Tibial artery (tissue), 4 donors: ENCODE measurements around the gene CHSY3.
"Not testable (repeated sequence)": the region's sequence is repeated elsewhere in the genome, so short reads cannot be mapped to it uniquely, and the experiment has no call there.

Experiments
- DNase-seq, 2 donors: peaks; one replicate each; pipeline ENCODE4 v3.0.0-alpha.2; 2019
- H3K27ac ChIP-seq, 2 donors: fragments of 200-600 bp; sonication (generic) in 1 of 2; 1 replicate in 1 of 2; 2 replicates in 1 of 2; pipeline ENCODE4 v1.5.1; 2018 to 2019; ENCODE audit warnings: mild to moderate bottlenecking in 1 of 2
- H3K27me3 ChIP-seq, 2 donors: fragments of 200-600 bp; sonication (generic) in 1 of 2; one replicate each; pipeline versions ENCODE4 v1.5.1 to v1.6.0; 2016 to 2019
- H3K36me3 ChIP-seq, 3 donors: fragments of 200-600 bp; sonication (generic) in 2 of 3; one replicate each; pipeline ENCODE4 v1.5.1; 2016 to 2019; ENCODE audit warnings: mild to moderate bottlenecking in 2 of 3
- H3K4me1 ChIP-seq, 4 donors: fragments of 200-600 bp; sonication (generic) in 2 of 4; 1 replicate in 3 of 4; 2 replicates in 1 of 4; pipeline ENCODE4 v1.5.1; 2016 to 2019
- H3K4me3 ChIP-seq, 2 donors: fragments of 200-600 bp; sonication (generic) in 1 of 2; 1 replicate in 1 of 2; 2 replicates in 1 of 2; pipeline ENCODE4 v1.5.1; 2018 to 2019; ENCODE audit warnings: mild to moderate bottlenecking in 2 of 2
- H3K9me3 ChIP-seq, 3 donors: fragments of 200-600 bp; sonication (generic) in 1 of 3; one replicate each; pipeline ENCODE4 v1.5.1; 2016 to 2019
- CTCF ChIP-seq, 2 experiments: fragments of 200-600 bp in 1 of 2; fragments of 450-650 bp in 1 of 2; IDR thresholded peaks; one replicate each; pipeline ENCODE4 v1.5.1; 2017 to 2019; ENCODE audit warnings: antibody characterized with exemption in 2 of 2, mild to moderate bottlenecking in 1 of 2, moderate library complexity in 1 of 2
- intact Hi-C: fragments of 100-400 bp; cut with DNase I; formaldehyde crosslinking; loops from one replicate; pipeline ENCODE4 v1.15.0; 2023; ENCODE audit warnings: low total_unique reads

Gene CHSY3

GRCh38 chr5:130189961-130190360 is 285.7 kb downstream of the CHSY3 start:
- no peak for TF ChIP-seq CTCF (IDR thresholded peaks at IDR 0.05)
- H3K27ac ChIP-seq, result no peak overlapping the region
- peaks cover 0 to 5% (median 0%) of the 10 kb centered on the region in 3 donors for H3K36me3 ChIP-seq
- no peak overlapping the region for H3K4me3 ChIP-seq
- DNase-seq, result no peak
- no peaks in the 10 kb centered on the region for H3K27me3 ChIP-seq
- H3K9me3 ChIP-seq, result no peaks in the 10 kb centered on the region
- intact Hi-C loops, result no loop called here
- H3K4me1 ChIP-seq, result no peaks in the 10 kb centered on the region

GRCh38 chr5:130198927-130199326 is 294.7 kb downstream of the CHSY3 start:
- H3K36me3 ChIP-seq, result no peaks in the 10 kb centered on the region
- no peak for DNase-seq
- no peak for TF ChIP-seq CTCF (IDR thresholded peaks at IDR 0.05)
- H3K4me1 ChIP-seq, result no peaks in the 10 kb centered on the region
- H3K27me3 ChIP-seq, result no peaks in the 10 kb centered on the region
- H3K4me3 ChIP-seq, result no peak overlapping the region
- no peaks in the 10 kb centered on the region for H3K9me3 ChIP-seq
- H3K27ac ChIP-seq, result no peak overlapping the region
- intact Hi-C loops, result no loop called here

GRCh38 chr5:130206686-130207085 is 302.4 kb downstream of the CHSY3 start:
- intact Hi-C loops, result no loop called here
- DNase-seq, result no peak
- no peak overlapping the region for H3K4me3 ChIP-seq

GRCh38 chr5:130213607-130214006 is 309.3 kb downstream of the CHSY3 start:
- Histone ChIP-seq H3K4me3 (no peak overlapping the region), H3K9me3 (no peaks in the 10 kb centered on the region), H3K27ac (no peak overlapping the region), H3K27me3 (no peaks in the 10 kb centered on the region), H3K36me3 (no peaks in the 10 kb centered on the region), H3K4me1 (peaks cover 0 to 22% (median 4%) of the 10 kb centered on the region in 4 donors)
- no peak for DNase-seq
- no peak for TF ChIP-seq CTCF (IDR thresholded peaks at IDR 0.05)
- intact Hi-C loops, result no loop called here

More at GRCh38 chr5:130206686-130207085, 302.4 kb downstream of the CHSY3 start:
- Histone ChIP-seq H3K27me3 (no peaks in the 10 kb centered on the region), H3K9me3 (no peaks in the 10 kb centered on the region), H3K4me1 (no peaks in the 10 kb centered on the region), H3K27ac (no peak overlapping the region), H3K36me3 (no peaks in the 10 kb centered on the region)
- no peak for TF ChIP-seq CTCF (IDR thresholded peaks at IDR 0.05)

GRCh38 chr5:130216286-130216685 is 312.0 kb downstream of the CHSY3 start:
- Histone ChIP-seq H3K9me3 (no peaks in the 10 kb centered on the region), H3K4me1 (peaks cover 0 to 22% (median 4%) of the 10 kb centered on the region in 4 donors), H3K4me3 (no peak overlapping the region), H3K27ac (no peak overlapping the region), H3K36me3 (no peaks in the 10 kb centered on the region), H3K27me3 (no peaks in the 10 kb centered on the region)
- no peak for DNase-seq
- no peak for TF ChIP-seq CTCF (IDR thresholded peaks at IDR 0.05)
- intact Hi-C loops, result no loop called here

GRCh38 chr5:130222573-130222972 is 318.3 kb downstream of the CHSY3 start:
- Histone ChIP-seq H3K4me1 (peaks cover 0 to 8% (median 0%) of the 10 kb centered on the region in 4 donors), H3K27ac (no peak overlapping the region), H3K9me3 (peaks cover 0 to 6% (median 0%) of the 10 kb centered on the region in 3 donors), H3K27me3 (no peaks in the 10 kb centered on the region), H3K36me3 (no peaks in the 10 kb centered on the region), H3K4me3 (no peak overlapping the region)
- TF ChIP-seq CTCF (IDR thresholded peaks at IDR 0.05), result no peak
- intact Hi-C loops, result no loop called here
- no peak for DNase-seq

- DNase-seq, H3K36me3 ChIP-seq, H3K9me3 ChIP-seq, H3K4me3 ChIP-seq, H3K27me3 ChIP-seq, H3K27ac ChIP-seq, H3K4me1 ChIP-seq, intact Hi-C loops: not testable (repeated sequence)
Observed at GRCh38 chr5:130226556-130226955, 322.3 kb downstream of the CHSY3 start.
